Measurements from ENCODE around the gene UGCG. TPM values are rescaled to one million over a fixed set of nuclear protein-coding genes. Genes with fewer than 3 reads are reported as not detected.

The UGCG gene
- total RNA-seq, 1 donor from 2014 or later: 48.1 TPM

DNA sequence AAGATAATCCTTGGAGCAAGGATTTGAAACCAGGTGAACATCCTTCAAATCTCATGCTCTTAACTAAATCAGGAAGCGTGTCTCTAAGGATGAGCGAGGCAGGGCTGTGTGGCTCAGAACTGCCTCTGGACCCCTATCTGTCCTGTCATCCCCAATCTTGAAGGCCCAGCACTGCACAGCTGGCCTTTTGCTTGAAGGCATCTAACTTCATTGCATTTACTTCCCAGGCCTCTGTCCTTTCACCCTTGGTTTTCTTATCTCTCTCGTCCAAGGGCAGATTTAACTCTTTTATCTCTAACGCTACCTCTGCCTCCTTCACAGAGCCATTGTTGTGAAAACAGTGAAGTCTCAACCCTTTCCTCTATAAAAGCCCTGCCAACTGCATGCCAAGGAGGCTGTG lies 83.8 kb downstream of the UGCG start:
- H3K27me3 ChIP-seq: no peaks in the 10 kb centered on the region
- H3K36me3 Mint-ChIP-seq: no peaks in the 10 kb centered on the region

DNA sequence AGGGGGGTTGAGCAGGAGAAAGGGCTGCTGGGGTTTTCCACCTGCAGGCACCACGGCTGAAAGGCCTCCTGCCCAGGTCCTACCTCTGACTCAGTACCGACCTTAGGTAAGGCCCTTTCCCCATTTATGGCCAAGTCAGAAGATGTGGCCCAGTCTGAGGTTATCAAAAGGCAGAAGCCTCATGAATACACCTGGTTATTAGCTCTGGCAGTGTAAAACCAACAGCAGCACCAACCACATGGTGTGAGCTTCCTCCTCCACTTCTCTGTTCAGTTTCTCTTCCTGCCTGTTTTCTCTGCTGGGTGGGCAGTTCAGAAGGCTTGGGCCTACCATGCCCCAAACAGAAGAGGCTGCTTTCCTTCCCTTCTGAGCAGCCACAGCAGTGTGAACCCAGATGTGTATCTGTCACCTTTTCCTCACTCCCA lies 86.9 kb downstream of the UGCG start:
- H3K36me3 Mint-ChIP-seq: no peaks in the 10 kb centered on the region
- no peak for TF ChIP-seq EZH2phosphoT487 (IDR thresholded peaks at IDR 0.05)
- TF ChIP-seq EZH2 (IDR thresholded peaks at IDR 0.05): no peak
- TF ChIP-seq, protein P1, sequence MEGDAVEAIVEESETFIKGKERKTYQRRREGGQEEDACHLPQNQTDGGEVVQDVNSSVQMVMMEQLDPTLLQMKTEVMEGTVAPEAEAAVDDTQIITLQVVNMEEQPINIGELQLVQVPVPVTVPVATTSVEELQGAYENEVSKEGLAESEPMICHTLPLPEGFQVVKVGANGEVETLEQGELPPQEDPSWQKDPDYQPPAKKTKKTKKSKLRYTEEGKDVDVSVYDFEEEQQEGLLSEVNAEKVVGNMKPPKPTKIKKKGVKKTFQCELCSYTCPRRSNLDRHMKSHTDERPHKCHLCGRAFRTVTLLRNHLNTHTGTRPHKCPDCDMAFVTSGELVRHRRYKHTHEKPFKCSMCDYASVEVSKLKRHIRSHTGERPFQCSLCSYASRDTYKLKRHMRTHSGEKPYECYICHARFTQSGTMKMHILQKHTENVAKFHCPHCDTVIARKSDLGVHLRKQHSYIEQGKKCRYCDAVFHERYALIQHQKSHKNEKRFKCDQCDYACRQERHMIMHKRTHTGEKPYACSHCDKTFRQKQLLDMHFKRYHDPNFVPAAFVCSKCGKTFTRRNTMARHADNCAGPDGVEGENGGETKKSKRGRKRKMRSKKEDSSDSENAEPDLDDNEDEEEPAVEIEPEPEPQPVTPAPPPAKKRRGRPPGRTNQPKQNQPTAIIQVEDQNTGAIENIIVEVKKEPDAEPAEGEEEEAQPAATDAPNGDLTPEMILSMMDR (IDR thresholded peaks at IDR 0.05): no peak
- H3K36me3 ChIP-seq: no peaks in the 10 kb centered on the region

More for the DNA sequence above, 83.8 kb downstream of the UGCG start:
- Mint-ChIP-seq H3K4me3 (no peak overlapping the region), H3K4me1 (peaks cover 17% of the 10 kb centered on the region), H3K9me3 (no peaks in the 10 kb centered on the region), H3K27me3 (ENCODE audit: insufficient read depth, low read depth) (peaks cover 11% of the 10 kb centered on the region), H3K27ac (no peak overlapping the region)
- H3F3A ChIP-seq (ENCODE audit: low read depth): no peaks in the 10 kb centered on the region
- DNase-seq (ENCODE audit: low spot score): no peak
- H3K36me3 ChIP-seq: no peaks in the 10 kb centered on the region
- H3K4me3 ChIP-seq: no peak overlapping the region
- no peak for TF ChIP-seq EZH2 (IDR thresholded peaks at IDR 0.05)
- TF ChIP-seq, protein P1 (IDR thresholded peaks at IDR 0.05): no peak
- no peak for TF ChIP-seq EZH2phosphoT487 (IDR thresholded peaks at IDR 0.05)
- H3K9me3 ChIP-seq (ENCODE audit: low read depth): no peaks in the 10 kb centered on the region
- no peak overlapping the region for H2AFZ ChIP-seq (replicated peaks)
- no peak overlapping the region for H3K9ac ChIP-seq
- H4K20me1 ChIP-seq (ENCODE audit: low read depth): no peaks in the 10 kb centered on the region
- no peak overlapping the region for H3K4me2 ChIP-seq
- H3K79me2 ChIP-seq (ENCODE audit: low read depth): no peaks in the 10 kb centered on the region
- no peaks in the 10 kb centered on the region for H3K4me1 ChIP-seq
- H3K27ac ChIP-seq: no peak overlapping the region

DNA sequence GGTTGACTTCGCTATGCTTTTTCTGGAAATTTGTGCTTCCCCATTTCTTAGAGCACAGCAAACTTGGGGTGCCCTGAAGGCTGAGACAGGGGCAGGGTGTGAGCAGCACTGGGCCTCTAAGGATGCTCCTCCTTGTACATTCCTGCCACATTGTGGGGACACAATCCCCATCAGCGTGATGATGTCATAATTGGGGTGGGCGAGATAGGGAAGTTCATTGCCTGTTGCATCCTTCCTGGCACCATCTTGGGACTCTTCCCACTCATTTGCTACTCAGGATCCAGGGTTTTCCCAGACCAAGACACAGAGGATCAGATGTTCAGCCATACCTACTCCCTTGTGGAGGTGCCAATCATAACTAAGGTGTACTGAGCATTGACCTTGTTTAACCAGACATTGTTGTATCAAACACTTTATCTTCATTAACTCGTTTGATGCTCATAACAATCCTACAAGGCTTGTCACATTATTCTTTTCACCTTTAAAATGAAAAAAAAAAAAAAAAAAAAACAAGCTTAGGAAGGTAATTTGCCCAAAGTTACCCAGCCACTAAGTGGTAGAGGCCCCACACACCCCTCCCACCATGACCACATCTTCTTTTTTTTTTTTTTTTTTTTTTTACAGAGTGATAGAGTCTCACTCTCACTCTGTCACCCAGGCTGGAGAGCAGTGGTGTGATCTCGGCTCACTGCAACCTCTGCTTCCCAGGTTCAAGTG lies 87.6 kb downstream of the UGCG start:
- Histone ChIP-seq H3F3A (ENCODE audit: low read depth) (no peaks in the 10 kb centered on the region), H4K20me1 (ENCODE audit: low read depth) (no peaks in the 10 kb centered on the region), H3K9ac (no peak overlapping the region), H3K4me1 (no peaks in the 10 kb centered on the region), H3K4me3 (no peak overlapping the region), H3K36me3 (no peaks in the 10 kb centered on the region), H2AFZ (replicated peaks) (no peak overlapping the region), H3K27ac (no peak overlapping the region), H3K9me3 (ENCODE audit: low read depth) (no peaks in the 10 kb centered on the region), H3K79me2 (ENCODE audit: low read depth) (no peaks in the 10 kb centered on the region), H3K27me3 (no peaks in the 10 kb centered on the region), H3K4me2 (no peak overlapping the region)
- H3K4me3 Mint-ChIP-seq: no peak overlapping the region
- H3K27ac Mint-ChIP-seq: no peak overlapping the region
- peaks cover 10% of the 10 kb centered on the region for H3K27me3 Mint-ChIP-seq (ENCODE audit: insufficient read depth, low read depth)
- H3K4me1 Mint-ChIP-seq: peaks cover 10% of the 10 kb centered on the region
- no peak for DNase-seq (ENCODE audit: low spot score)
- no peak for TF ChIP-seq EZH2 (IDR thresholded peaks at IDR 0.05)
- TF ChIP-seq, protein P1 (IDR thresholded peaks at IDR 0.05): no peak
- TF ChIP-seq EZH2phosphoT487 (IDR thresholded peaks at IDR 0.05): no peak
- H3K9me3 Mint-ChIP-seq: no peaks in the 10 kb centered on the region
- H3K36me3 Mint-ChIP-seq: no peaks in the 10 kb centered on the region

More for the DNA sequence above, 86.9 kb downstream of the UGCG start:
- Histone ChIP-seq H3K4me2 (no peak overlapping the region), H3K79me2 (ENCODE audit: low read depth) (no peaks in the 10 kb centered on the region), H4K20me1 (ENCODE audit: low read depth) (no peaks in the 10 kb centered on the region), H3K27ac (no peak overlapping the region), H2AFZ (replicated peaks) (no peak overlapping the region), H3K27me3 (no peaks in the 10 kb centered on the region), H3K9me3 (ENCODE audit: low read depth) (no peaks in the 10 kb centered on the region), H3K4me3 (no peak overlapping the region), H3K4me1 (no peaks in the 10 kb centered on the region), H3K9ac (no peak overlapping the region), H3F3A (ENCODE audit: low read depth) (no peaks in the 10 kb centered on the region)
- DNase-seq (ENCODE audit: low spot score): no peak
- Mint-ChIP-seq H3K4me3 (no peak overlapping the region), H3K9me3 (no peaks in the 10 kb centered on the region), H3K4me1 (peaks cover 10% of the 10 kb centered on the region), H3K27me3 (ENCODE audit: insufficient read depth, low read depth) (peaks cover 10% of the 10 kb centered on the region), H3K27ac (no peak overlapping the region)

Small RNAs within 50 kb of the gene (microRNA-seq; reads per million reads assigned to microRNA genes)
- gene MIR4668: not detected

Small RNAs within 50 kb of the gene (small RNA-seq; reads per million reads assigned to genes)
- not detected for gene MIR4668

Other genes starting within 250 kb of the UGCG start
- 84.6 and 128 TPM in 2 replicates for gene GNG10, start 235.2 kb upstream of the UGCG start, total RNA-seq (ENCODE audit: low replicate concordance)
- not detected in 2 replicates for gene SHOC1, start 101.9 kb upstream of the UGCG start, total RNA-seq (ENCODE audit: low replicate concordance)

Data from neural progenitor cell (in vitro differentiated cells).